Measurements from ENCODE around the gene WNT9A.
"Not testable (repeated sequence)": the region's sequence is repeated elsewhere in the genome, so short reads cannot be mapped to it uniquely, and the experiment has no call there.

Gene WNT9A

GRCh38 chr1:227886503-227886961 is 61.2 kb downstream of the WNT9A start:
- DNase-seq (ENCODE audit: low read depth) = no peak

- DNase-seq (ENCODE audit: low read depth) = no peak
Measured at GRCh38 chr1:227885648-227886502, 61.9 kb downstream of the WNT9A start.

DNA sequence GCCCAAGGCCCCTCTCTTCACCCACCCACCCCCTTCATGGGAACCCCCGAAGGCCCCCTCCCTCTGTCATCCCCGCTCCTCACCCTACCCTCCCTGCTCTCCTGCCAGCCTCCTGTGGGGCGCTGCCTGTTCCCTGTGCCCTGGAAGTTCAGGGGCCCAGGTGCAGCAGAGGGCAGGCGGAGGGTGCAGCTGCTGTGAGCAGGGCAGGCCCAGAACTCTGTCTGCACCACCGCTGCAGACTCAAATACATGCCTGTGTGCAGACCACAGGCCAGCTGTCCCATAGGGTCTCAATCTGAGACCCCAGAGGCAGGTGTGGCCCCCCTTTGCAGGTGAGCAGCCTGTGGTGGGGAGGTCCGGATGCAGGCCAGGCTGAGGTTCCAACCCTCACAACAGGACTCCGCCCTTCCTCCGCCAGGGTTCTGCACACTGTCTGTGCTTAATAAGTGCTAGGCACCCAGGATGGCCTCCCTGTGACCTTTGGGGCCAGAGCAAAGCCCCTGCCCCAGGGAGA is 62.5 kb downstream of the WNT9A start:
- no peak for DNase-seq (ENCODE audit: low read depth)

DNA sequence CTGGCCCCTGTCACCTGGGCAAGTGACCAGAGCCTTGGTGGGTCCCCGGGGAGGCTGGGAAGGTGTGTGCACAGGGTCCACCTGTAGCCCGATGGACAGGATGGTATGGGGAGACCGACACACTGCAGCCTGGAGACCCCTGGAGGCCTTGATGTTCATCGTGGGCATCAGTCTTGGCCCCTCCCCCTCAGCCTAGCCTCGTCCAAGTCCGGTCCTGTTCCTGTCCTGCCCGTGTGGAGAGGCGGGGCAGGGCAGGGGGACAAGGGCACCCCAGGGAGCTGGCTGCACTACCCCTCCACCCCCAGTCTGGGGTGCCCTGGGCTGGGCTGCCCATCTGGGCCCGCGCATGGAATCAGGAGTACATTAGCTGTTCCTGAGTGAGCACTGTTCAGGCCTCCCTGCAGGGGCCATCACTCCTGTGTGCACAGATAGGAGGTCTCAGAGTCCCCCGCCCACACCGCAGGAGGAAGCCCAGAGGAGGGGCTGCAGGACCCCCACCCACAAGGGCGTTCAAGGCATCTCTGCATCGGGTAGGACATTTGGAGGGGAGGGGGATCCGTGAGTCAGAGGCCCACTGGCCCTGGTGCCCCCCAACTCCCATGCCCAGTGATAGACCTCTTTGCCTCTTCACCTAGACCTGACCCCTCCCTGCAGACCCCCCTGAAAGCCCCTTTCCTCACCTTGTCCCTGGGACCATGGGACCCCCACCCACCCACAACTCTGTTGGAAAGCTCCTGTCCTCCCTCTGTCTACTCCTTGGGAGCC is 63.2 kb downstream of the WNT9A start:
- DNase-seq (ENCODE audit: low read depth) = no peak

- DNase-seq (ENCODE audit: low read depth) = no peak
Measured at GRCh38 chr1:227883641-227884301, 64.0 kb downstream of the WNT9A start.

- no peak for DNase-seq (ENCODE audit: low read depth)
Measured at GRCh38 chr1:227883073-227883520, 64.6 kb downstream of the WNT9A start.

DNA sequence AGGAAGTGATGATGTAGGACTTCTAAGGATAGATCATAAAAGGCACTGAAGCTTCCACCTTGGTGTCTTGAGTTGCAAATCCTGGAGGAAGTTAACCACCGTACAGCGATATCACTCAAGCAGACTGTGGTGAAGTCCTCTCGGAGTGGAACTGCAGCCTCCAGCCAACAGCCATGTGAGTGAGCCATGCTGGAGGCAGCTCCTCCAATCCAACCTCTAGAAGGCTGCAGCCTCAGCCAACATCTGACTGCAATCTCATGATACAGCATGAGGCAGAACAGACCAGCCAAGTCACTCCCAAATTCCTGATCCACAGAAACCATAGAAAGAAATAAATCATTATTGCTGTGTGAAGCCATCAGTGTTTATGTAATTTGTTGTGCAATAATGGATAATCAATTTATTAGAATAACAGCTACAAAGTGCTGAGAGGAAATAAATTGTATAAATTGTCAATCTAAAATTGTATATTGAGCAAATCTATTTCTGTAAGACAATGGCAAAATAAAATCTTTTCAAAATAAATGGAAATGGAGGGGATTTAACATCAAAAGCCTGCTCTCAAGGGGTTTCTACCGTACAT is 67.3 kb downstream of the WNT9A start:
- no peak for DNase-seq (ENCODE audit: low read depth)

DNA sequence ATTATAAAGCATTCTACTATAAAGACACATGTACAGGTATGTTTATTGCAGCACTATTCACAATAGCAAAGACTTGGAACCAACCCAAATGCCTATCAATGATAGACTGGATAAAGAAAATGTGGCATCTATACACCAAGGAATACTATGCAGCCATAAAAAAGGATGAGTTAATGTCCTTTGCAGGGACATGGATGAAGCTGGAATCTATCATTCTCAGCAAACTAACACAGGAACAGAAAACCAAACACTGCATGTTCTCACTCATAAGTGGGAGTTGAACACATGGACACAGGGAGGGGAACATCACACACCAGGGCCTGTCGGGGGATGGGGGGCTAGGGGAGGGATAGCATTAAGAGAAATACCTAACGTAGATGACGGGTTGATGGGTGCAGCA is 69.9 kb downstream of the WNT9A start:
- DNase-seq (ENCODE audit: low read depth) = not testable (repeated sequence)

DNA sequence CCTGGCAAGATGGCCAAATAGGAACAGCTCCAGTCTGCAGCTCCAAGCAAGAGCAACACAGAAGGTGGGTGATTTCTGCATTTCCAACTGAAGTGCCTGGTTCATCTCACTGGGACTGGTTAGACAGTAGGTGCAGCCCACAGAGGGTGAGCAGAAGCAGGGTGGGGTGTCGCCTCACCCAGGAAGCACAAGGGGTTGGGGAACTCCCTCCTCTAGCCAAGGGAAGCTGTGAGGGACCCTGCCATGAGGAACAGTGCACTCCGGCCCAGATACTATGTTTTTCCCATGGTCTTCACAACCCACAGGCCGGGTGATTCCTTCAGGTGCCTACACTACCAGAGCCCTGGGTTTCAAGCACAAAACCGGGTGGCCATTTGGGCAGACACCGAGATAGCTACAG is 75.8 kb downstream of the WNT9A start:
- not testable (repeated sequence) for DNase-seq (ENCODE audit: low read depth)

DNA sequence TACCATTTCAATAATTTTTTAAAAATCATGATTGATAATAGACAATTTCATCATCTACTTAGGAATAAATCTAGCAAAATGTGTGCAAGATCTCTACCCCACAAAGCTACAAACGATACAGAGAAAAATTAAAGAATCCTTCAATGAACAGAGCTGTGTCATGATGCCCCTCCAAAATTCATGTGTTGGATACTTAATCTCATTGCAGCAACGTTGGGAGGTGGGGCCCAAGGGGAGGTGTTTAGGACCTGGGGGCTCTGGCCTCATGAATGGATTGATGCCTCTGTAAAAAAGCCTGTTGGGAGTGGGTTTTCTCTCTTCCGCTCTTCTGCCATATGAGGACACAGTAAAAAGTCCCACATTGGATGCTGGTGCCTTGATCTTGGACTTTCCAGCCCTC is 77.4 kb downstream of the WNT9A start:
- no peak for DNase-seq (ENCODE audit: low read depth)

DNA sequence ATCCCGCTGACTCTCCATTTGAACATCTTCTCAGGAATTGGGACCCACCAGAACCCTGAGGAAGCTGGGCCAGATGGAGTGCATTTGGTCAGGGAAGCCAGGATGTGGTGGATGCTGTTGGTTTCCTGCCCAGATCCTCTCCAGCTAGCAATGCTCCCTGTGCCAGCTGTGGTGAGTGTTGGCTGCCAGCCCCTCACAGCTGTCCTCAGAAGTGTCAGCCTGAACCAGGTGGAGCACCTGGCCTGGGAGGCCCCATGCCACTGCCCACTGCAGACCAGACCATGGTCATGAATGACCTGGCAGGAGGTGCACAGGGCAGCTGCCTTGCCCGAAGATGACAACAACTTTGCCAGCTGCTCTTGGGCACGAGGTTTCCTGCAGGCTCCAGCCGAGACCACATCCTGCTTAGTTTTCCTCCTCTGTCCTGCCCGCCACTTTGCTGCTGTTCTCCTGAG is 77.9 kb downstream of the WNT9A start:
- DNase-seq (ENCODE audit: low read depth) = no peak

- DNase-seq (ENCODE audit: low read depth) = no peak
Measured at GRCh38 chr1:227869279-227869842, 78.4 kb downstream of the WNT9A start.

Data from CMK (cell line).